ENCODE measurements around the gene API5.

The API5 gene

GRCh38 chr11:43376065-43376464 lies 64.3 kb downstream of the API5 start:
- POLR2A ChIA-PET = interaction anchor here (1.0 kb wide), 1 partner anchor 17 kb away, joined by 4 read pairs; the partner anchor contains the start of gene TTC17
- DNase-seq (ENCODE audit: extremely low spot score) = no peak
- TF ChIP-seq FOXA1 (IDR thresholded peaks at IDR 0.05) = no peak
- TF ChIP-seq SP1 (IDR thresholded peaks at IDR 0.05) = no peak
- no peak for TF ChIP-seq ARNT (IDR thresholded peaks at IDR 0.05)
- TF ChIP-seq FOXK2 (IDR thresholded peaks at IDR 0.05) = no peak
- TF ChIP-seq HDGF (IDR thresholded peaks at IDR 0.05; ENCODE audit: borderline replicate concordance) = no peak
- TF ChIP-seq NFRKB (IDR thresholded peaks at IDR 0.05) = no peak
- no peak for TF ChIP-seq ELF4 (IDR thresholded peaks at IDR 0.05)
- TF ChIP-seq L3MBTL2 (conservative IDR thresholded peaks at IDR 0.05) = no peak
- TF ChIP-seq FOXM1 (IDR thresholded peaks at IDR 0.05; ENCODE audit: borderline replicate concordance) = no peak
- no peak for TF ChIP-seq BHLHE40 (IDR thresholded peaks at IDR 0.05; ENCODE audit: borderline replicate concordance)
- no peak for TF ChIP-seq SUZ12 (IDR thresholded peaks at IDR 0.05)
- CTCF ChIA-PET = no interaction called here

DNA sequence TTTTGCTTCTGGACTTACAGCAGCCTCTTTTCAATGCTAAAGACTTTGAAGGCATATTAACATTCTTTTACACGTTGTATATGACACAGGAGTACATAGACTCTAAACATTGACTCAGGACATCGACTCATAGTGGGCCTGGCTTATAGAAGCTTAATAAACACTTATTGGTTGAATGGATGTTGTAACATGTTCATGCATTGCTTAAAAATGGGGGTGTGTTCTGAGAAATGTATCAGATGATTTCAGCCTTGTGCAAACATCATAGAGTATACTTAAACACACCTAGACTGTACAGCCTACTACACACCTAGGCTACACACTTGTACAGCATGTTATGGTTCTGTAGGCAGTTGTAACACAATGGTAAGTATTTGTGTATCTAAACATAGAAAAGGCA lies 64.8 kb downstream of the API5 start:
- DNase-seq (ENCODE audit: extremely low spot score) = no peak
- ChIA-PET CTCF (no interaction called here), POLR2A (no interaction called here)
- TF ChIP-seq CTBP1 (IDR thresholded peaks at IDR 0.05; ENCODE audit: borderline replicate concordance) = no peak
- TF ChIP-seq, protein P1, sequence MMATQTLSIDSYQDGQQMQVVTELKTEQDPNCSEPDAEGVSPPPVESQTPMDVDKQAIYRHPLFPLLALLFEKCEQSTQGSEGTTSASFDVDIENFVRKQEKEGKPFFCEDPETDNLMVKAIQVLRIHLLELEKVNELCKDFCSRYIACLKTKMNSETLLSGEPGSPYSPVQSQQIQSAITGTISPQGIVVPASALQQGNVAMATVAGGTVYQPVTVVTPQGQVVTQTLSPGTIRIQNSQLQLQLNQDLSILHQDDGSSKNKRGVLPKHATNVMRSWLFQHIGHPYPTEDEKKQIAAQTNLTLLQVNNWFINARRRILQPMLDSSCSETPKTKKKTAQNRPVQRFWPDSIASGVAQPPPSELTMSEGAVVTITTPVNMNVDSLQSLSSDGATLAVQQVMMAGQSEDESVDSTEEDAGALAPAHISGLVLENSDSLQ (IDR thresholded peaks at IDR 0.05) = no peak
- no peak for TF ChIP-seq FOXM1 (IDR thresholded peaks at IDR 0.05; ENCODE audit: borderline replicate concordance)
- no peak for TF ChIP-seq NFRKB (IDR thresholded peaks at IDR 0.05)
- TF ChIP-seq SUZ12 (IDR thresholded peaks at IDR 0.05) = no peak
- no peak for TF ChIP-seq ELF4 (IDR thresholded peaks at IDR 0.05)
- TF ChIP-seq SP1 (IDR thresholded peaks at IDR 0.05) = no peak
- no peak for TF ChIP-seq ZNF384 (IDR thresholded peaks at IDR 0.05)
- TF ChIP-seq FOXA1 (IDR thresholded peaks at IDR 0.05) = no peak
- TF ChIP-seq TARDBP (IDR thresholded peaks at IDR 0.05) = no peak

GRCh38 chr11:43377389-43377788 lies 65.6 kb downstream of the API5 start:
- DNase-seq (ENCODE audit: extremely low spot score) = no peak
- TF ChIP-seq ZNF384 (IDR thresholded peaks at IDR 0.05) (no peak), ELF4 (IDR thresholded peaks at IDR 0.05) (no peak), L3MBTL2 (conservative IDR thresholded peaks at IDR 0.05) (no peak), FOXK2 (IDR thresholded peaks at IDR 0.05) (no peak), SUZ12 (IDR thresholded peaks at IDR 0.05) (no peak), SP1 (IDR thresholded peaks at IDR 0.05) (no peak), FOXA1 (IDR thresholded peaks at IDR 0.05) (no peak), HDGF (IDR thresholded peaks at IDR 0.05; ENCODE audit: borderline replicate concordance) (no peak), ARNT (IDR thresholded peaks at IDR 0.05) (no peak), NFRKB (IDR thresholded peaks at IDR 0.05) (no peak), CTBP1 (IDR thresholded peaks at IDR 0.05; ENCODE audit: borderline replicate concordance) (no peak), FOXM1 (IDR thresholded peaks at IDR 0.05; ENCODE audit: borderline replicate concordance) (no peak), TARDBP (IDR thresholded peaks at IDR 0.05) (no peak), LEF1 (IDR thresholded peaks at IDR 0.05; ENCODE audit: borderline replicate concordance) (no peak), BHLHE40 (IDR thresholded peaks at IDR 0.05; ENCODE audit: borderline replicate concordance) (no peak)
- TF ChIP-seq, protein P1 (IDR thresholded peaks at IDR 0.05) = no peak
- ChIA-PET POLR2A (interaction anchor here (1.2 kb wide), 1 partner anchor 18 kb away, joined by 8 read pairs; the partner anchor contains the start of gene TTC17), CTCF (no interaction called here)

DNA sequence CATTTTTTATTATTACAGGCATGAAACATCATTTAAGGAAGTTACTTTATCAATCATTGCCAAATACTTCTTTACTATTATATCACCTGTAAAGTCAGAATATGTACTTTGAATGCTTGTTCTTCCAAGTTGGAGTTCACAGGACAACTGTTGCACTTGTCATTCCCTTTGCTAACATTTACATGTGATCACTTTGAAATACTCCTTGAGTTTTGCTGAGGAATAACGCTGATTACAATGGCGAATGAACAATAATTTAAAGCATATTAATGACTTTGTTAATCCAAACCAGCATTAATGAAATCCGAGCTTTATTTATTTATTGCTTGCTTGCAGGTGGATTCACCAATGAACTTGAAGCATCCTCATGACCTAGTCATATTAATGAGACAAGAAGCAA lies 67.1 kb downstream of the API5 start:
- POLR2A ChIA-PET = no interaction called here
- CTCF ChIA-PET = no interaction called here
- TF ChIP-seq ELF4 (IDR thresholded peaks at IDR 0.05) = no peak
- no peak for TF ChIP-seq NFRKB (IDR thresholded peaks at IDR 0.05)
- TF ChIP-seq LEF1 (IDR thresholded peaks at IDR 0.05; ENCODE audit: borderline replicate concordance) = no peak
- no peak for TF ChIP-seq FOXA1 (IDR thresholded peaks at IDR 0.05)
- TF ChIP-seq, protein P1 (IDR thresholded peaks at IDR 0.05) = no peak
- TF ChIP-seq BHLHE40 (IDR thresholded peaks at IDR 0.05; ENCODE audit: borderline replicate concordance) = no peak
- TF ChIP-seq L3MBTL2 (conservative IDR thresholded peaks at IDR 0.05) = no peak
- no peak for TF ChIP-seq ZNF384 (IDR thresholded peaks at IDR 0.05)
- no peak for TF ChIP-seq CTBP1 (IDR thresholded peaks at IDR 0.05; ENCODE audit: borderline replicate concordance)
- TF ChIP-seq FOXK2 (IDR thresholded peaks at IDR 0.05) = no peak
- no peak for TF ChIP-seq FOXM1 (IDR thresholded peaks at IDR 0.05; ENCODE audit: borderline replicate concordance)
- no peak for TF ChIP-seq TARDBP (IDR thresholded peaks at IDR 0.05)
- DNase-seq (ENCODE audit: extremely low spot score) = no peak

- TF ChIP-seq BHLHE40 (IDR thresholded peaks at IDR 0.05; ENCODE audit: borderline replicate concordance) (no peak), LEF1 (IDR thresholded peaks at IDR 0.05; ENCODE audit: borderline replicate concordance) (no peak), FOXM1 (IDR thresholded peaks at IDR 0.05; ENCODE audit: borderline replicate concordance) (no peak), FOXA1 (IDR thresholded peaks at IDR 0.05) (no peak), HDGF (IDR thresholded peaks at IDR 0.05; ENCODE audit: borderline replicate concordance) (no peak), CTBP1 (IDR thresholded peaks at IDR 0.05; ENCODE audit: borderline replicate concordance) (no peak), ZNF384 (IDR thresholded peaks at IDR 0.05) (no peak), ARNT (IDR thresholded peaks at IDR 0.05) (no peak), SUZ12 (IDR thresholded peaks at IDR 0.05) (no peak), L3MBTL2 (conservative IDR thresholded peaks at IDR 0.05) (no peak), NFRKB (IDR thresholded peaks at IDR 0.05) (no peak), TARDBP (IDR thresholded peaks at IDR 0.05) (no peak), SP1 (IDR thresholded peaks at IDR 0.05) (no peak)
- TF ChIP-seq, protein P1 (IDR thresholded peaks at IDR 0.05) = no peak
- POLR2A ChIA-PET = no interaction called here
- DNase-seq (ENCODE audit: extremely low spot score) = no peak
- CTCF ChIA-PET = no interaction called here
These were observed 70.0 kb downstream of the API5 start for GRCh38 chr11:43381802-43382201.

Data from HEK293T (cell line).